ENCODE data around the gene AUP1. TPM values are rescaled to one million over a fixed set of nuclear protein-coding genes. Genes with fewer than 3 reads are reported as not detected.

Gene AUP1
- total RNA-seq, 1 experiment from 2014 or later = 91.5 TPM

DNA sequence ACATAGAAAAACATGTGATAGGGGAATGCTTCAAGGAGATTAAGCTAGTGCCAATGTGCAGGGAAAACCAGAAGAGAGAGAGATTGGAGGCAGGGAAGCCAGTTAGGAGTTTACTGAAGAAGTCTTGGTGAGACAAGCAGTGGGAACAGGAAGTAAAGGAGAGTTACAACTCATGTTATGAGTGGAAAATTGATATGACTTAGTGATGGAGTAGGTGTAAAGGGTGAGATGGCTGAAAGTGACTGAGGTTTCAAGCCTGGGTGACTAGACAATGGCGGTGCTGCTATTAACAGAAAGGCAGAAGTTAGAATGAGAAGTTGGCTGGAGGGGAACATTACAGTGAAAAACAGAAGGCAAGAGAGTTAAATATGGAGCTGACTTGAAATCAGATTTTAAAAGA lies 41.6 kb upstream of the AUP1 start:
- Histone ChIP-seq H3K4ac (ENCODE audit: low read depth, low read length) (no peak overlapping the region), H4K5ac (ENCODE audit: insufficient read length, low read depth, low read length) (no peak overlapping the region), H3K14ac (ENCODE audit: insufficient read depth, low read length) (no peak overlapping the region), H3K4me2 (ENCODE audit: insufficient read depth, insufficient read length, low read length) (no peak overlapping the region), H2BK15ac (ENCODE audit: low read depth, low read length) (no peak overlapping the region), H3K27me3 (ENCODE audit: insufficient read depth, low read length) (no peaks in the 10 kb centered on the region), H3K56ac (ENCODE audit: insufficient read length, low read depth, low read length) (no peak overlapping the region), H2BK120ac (ENCODE audit: low read depth, low read length, poor library complexity, severe bottlenecking) (no peak overlapping the region), H3K23me2 (ENCODE audit: insufficient read length, low read depth, low read length, poor library complexity, severe bottlenecking) (no peaks in the 10 kb centered on the region), H3K23ac (ENCODE audit: insufficient read length, low read depth, low read length) (no peak overlapping the region), H3K79me1 (ENCODE audit: insufficient read depth, low read depth, low read length, poor library complexity, severe bottlenecking) (no peaks in the 10 kb centered on the region), H3K27ac (ENCODE audit: insufficient read length, low read depth, low read length) (no peak overlapping the region), H3K9me3 (ENCODE audit: control insufficient read depth, low read depth, low read length) (no peaks in the 10 kb centered on the region), H3K79me2 (ENCODE audit: insufficient read depth, low read length) (no peaks in the 10 kb centered on the region), H3T11ph (ENCODE audit: low read length) (no peak overlapping the region), H4K91ac (ENCODE audit: insufficient read length, low read depth, low read length) (no peak overlapping the region), H4K8ac (replicated peaks; ENCODE audit: insufficient read length, low read depth, low read length) (no peak overlapping the region), H2AFZ (ENCODE audit: low read length) (no peak overlapping the region), H2BK5ac (ENCODE audit: insufficient read length, low read length) (no peak overlapping the region), H3K9ac (ENCODE audit: extremely low read depth, insufficient read length, low read length) (no peak overlapping the region), H2BK12ac (ENCODE audit: insufficient read length, low read depth, low read length) (no peak overlapping the region), H4K20me1 (ENCODE audit: control insufficient read depth, insufficient read depth, insufficient read length) (no peaks in the 10 kb centered on the region), H2AK5ac (ENCODE audit: insufficient read length, low read length) (no peak overlapping the region), H3K4me1 (ENCODE audit: insufficient read depth, low read length) (no peaks in the 10 kb centered on the region), H2BK20ac (ENCODE audit: low read depth, low read length, poor library complexity, severe bottlenecking) (no peak overlapping the region), H3K18ac (ENCODE audit: insufficient read length, low read depth, low read length) (no peak overlapping the region)
- TF ChIP-seq, protein P1, sequence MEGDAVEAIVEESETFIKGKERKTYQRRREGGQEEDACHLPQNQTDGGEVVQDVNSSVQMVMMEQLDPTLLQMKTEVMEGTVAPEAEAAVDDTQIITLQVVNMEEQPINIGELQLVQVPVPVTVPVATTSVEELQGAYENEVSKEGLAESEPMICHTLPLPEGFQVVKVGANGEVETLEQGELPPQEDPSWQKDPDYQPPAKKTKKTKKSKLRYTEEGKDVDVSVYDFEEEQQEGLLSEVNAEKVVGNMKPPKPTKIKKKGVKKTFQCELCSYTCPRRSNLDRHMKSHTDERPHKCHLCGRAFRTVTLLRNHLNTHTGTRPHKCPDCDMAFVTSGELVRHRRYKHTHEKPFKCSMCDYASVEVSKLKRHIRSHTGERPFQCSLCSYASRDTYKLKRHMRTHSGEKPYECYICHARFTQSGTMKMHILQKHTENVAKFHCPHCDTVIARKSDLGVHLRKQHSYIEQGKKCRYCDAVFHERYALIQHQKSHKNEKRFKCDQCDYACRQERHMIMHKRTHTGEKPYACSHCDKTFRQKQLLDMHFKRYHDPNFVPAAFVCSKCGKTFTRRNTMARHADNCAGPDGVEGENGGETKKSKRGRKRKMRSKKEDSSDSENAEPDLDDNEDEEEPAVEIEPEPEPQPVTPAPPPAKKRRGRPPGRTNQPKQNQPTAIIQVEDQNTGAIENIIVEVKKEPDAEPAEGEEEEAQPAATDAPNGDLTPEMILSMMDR (conservative IDR thresholded peaks at IDR 0.05) = no peak
- H3K4me1 Mint-ChIP-seq = no peaks in the 10 kb centered on the region
- no peak for DNase-seq
- H3K36me3 Mint-ChIP-seq (ENCODE audit: insufficient read depth in 1 of 3, low read depth in 3 of 3) = no peaks in the 10 kb centered on the region
- H3K27ac Mint-ChIP-seq = no peak overlapping the region
- H3K4me3 Mint-ChIP-seq = no peak overlapping the region
- H3K9me3 Mint-ChIP-seq = no peaks in the 10 kb centered on the region
- H3K27me3 Mint-ChIP-seq (ENCODE audit: low read depth) = peaks cover 8% of the 10 kb centered on the region
- no CpG with 5 or more reads among the region's 1 CpG for WGBS (ENCODE audit: extremely low coverage, insufficient read length, low lambda C conversion rate)

Data from H9 (cell line).